Caco-2 (cell line): Measurements from ENCODE around the gene RPL23. TPM values are rescaled to one million over a fixed set of nuclear protein-coding genes. Genes with fewer than 3 reads are reported as not detected.

Experiments
- BruUV-seq: library from RNA; stranded (reverse); fragments of 400-500 nt; replicated peaks from 2 replicates; lab custom pipeline; 2021; lab: Mats Ljungman, UMichigan
- CTCF ChIA-PET: fragments of 300-600 bp; sonication (Branson Sonifier 250); formaldehyde crosslinking; loops from one replicate; lab custom pipeline; 2022; ENCODE audit warnings: antibody characterized with exemption; lab: Charles Lee
- POLR2A ChIA-PET: fragments of 300-600 bp; sonication (Branson Sonifier 250); formaldehyde crosslinking; loops from one replicate; lab custom pipeline; 2022; ENCODE audit warnings: antibody characterized with exemption; lab: Charles Lee
- DNase-seq, 2 experiments: peaks; one replicate each; pipeline versions ENCODE4 v3.0.0 to v3.0.0-alpha.2; 2020 to 2022
- H3K27me3 ChIP-seq: replicated peaks from 2 replicates; pipeline ENCODE4 v1.6.0; 2011; ENCODE audit warnings: low read length; ENCODE audit not compliant: control insufficient read depth, insufficient read depth
- H3K36me3 ChIP-seq: 2 replicates; pipeline ENCODE4 v1.5.1; 2011; ENCODE audit warnings: low read length; ENCODE audit not compliant: control insufficient read depth, insufficient read depth
- H3K4me1 ChIP-seq: fragments of 250-450 bp; sonication (Bioruptor Pico); 2 replicates; pipeline ENCODE4 v1.5.1; 2020; ENCODE audit warnings: mild to moderate bottlenecking
- H3K4me3 ChIP-seq: 2 replicates; pipeline ENCODE4 v1.5.1; 2011; ENCODE audit warnings: low read depth, mild to moderate bottlenecking, control low read depth, low read length
- H3K9me3 ChIP-seq: fragments of 250-450 bp; sonication (Bioruptor Pico); 2 replicates; pipeline ENCODE4 v1.5.1; 2020; ENCODE audit warnings: mild to moderate bottlenecking, moderate library complexity
- H3K27ac Mint-ChIP-seq: one replicate; pipeline ENCODE4 v1.8.0; 2022; ENCODE audit warnings: mixed read lengths; ENCODE audit not compliant: unreplicated experiment
- H3K27me3 Mint-ChIP-seq: one replicate; pipeline ENCODE4 v1.8.0; 2022; ENCODE audit warnings: mixed read lengths; ENCODE audit not compliant: insufficient read depth, unreplicated experiment
- H3K36me3 Mint-ChIP-seq: one replicate; pipeline ENCODE4 v1.8.0; 2022; ENCODE audit warnings: mild to moderate bottlenecking, mixed read lengths; ENCODE audit not compliant: insufficient read depth, unreplicated experiment
- H3K4me1 Mint-ChIP-seq: one replicate; pipeline ENCODE4 v1.8.0; 2022; ENCODE audit warnings: low read depth, mixed read lengths; ENCODE audit not compliant: unreplicated experiment
- H3K4me3 Mint-ChIP-seq: one replicate; pipeline ENCODE4 v1.8.0; 2022; ENCODE audit warnings: mild to moderate bottlenecking, moderate library complexity, mixed read lengths; ENCODE audit not compliant: unreplicated experiment
- H3K9me3 Mint-ChIP-seq: one replicate; pipeline ENCODE4 v1.8.0; 2022; ENCODE audit warnings: mixed read lengths; ENCODE audit not compliant: unreplicated experiment
- intact Hi-C: fragments of 100-400 bp; cut with micrococcal nuclease; formaldehyde crosslinking; loops from one replicate; pipeline ENCODE4 v1.10.0; 2022; ENCODE audit not compliant: unreplicated experiment
- total RNA-seq: library from RNA; stranded (reverse); gene quantifications from 2 replicates; pipeline ENCODE4 v1.2.3, GENCODE V29; 2022
- TF ChIP-seq, protein P1 (sequence below), 2 experiments: fragments of 200-600 bp in 1 of 2; IDR thresholded peaks; 1 replicate in 1 of 2; 2 replicates in 1 of 2; pipeline versions ENCODE4 v1.5.1 to v1.8.0; 2011 to 2022; ENCODE audit warnings: antibody characterized with exemption in 1 of 2, control low read depth in 1 of 2, inconsistent platforms in 1 of 2, low read depth in 1 of 2, low read length in 1 of 2, mild to moderate bottlenecking in 1 of 2, moderate library complexity in 1 of 2; ENCODE audit not compliant: insufficient read depth in 1 of 2, severe bottlenecking in 1 of 2, unreplicated experiment in 1 of 2

The RPL23 gene
- total RNA-seq, 1 experiment from 2014 or later, result 2,216 TPM

- Mint-ChIP-seq H3K9me3 (no peaks in the 10 kb centered on the region), H3K36me3 (peaks cover 35% of the 10 kb centered on the region), H3K4me1 (no peaks in the 10 kb centered on the region), H3K4me3 (peak within 1 kb of the TSS; percentile 98), H3K27ac (peak within 1 kb of the TSS; percentile 100), H3K27me3 (no peaks in the 10 kb centered on the region)
- H3K36me3 ChIP-seq, result no peaks in the 10 kb centered on the region
- peak within 1 kb of the TSS; percentile 86 for H3K4me3 ChIP-seq
- POLR2A ChIA-PET, result interaction anchor here (0.6 to 1.8 kb wide), 6 partner anchors 13 to 319 kb away, joined by 3 to 18 read pairs (median 3); partner anchors contain the start of genes PIP4K2B and RPL23
- intact Hi-C loops, result loop anchor here (1.0 kb wide), 2 partner anchors 25 to 28 kb away; partner anchors contain the start of gene RPL23
- no peaks in the 10 kb centered on the region for H3K27me3 ChIP-seq
- TSS peak; percentile 81 for BruUV-seq
- CTCF ChIA-PET, result interaction anchor here (0.6 to 1.2 kb wide), 4 partner anchors 28 to 413 kb away, joined by 3 to 5 read pairs (median 4); partner anchors contain the start of genes FBXO47 and RPL23
- TF ChIP-seq, protein P1, sequence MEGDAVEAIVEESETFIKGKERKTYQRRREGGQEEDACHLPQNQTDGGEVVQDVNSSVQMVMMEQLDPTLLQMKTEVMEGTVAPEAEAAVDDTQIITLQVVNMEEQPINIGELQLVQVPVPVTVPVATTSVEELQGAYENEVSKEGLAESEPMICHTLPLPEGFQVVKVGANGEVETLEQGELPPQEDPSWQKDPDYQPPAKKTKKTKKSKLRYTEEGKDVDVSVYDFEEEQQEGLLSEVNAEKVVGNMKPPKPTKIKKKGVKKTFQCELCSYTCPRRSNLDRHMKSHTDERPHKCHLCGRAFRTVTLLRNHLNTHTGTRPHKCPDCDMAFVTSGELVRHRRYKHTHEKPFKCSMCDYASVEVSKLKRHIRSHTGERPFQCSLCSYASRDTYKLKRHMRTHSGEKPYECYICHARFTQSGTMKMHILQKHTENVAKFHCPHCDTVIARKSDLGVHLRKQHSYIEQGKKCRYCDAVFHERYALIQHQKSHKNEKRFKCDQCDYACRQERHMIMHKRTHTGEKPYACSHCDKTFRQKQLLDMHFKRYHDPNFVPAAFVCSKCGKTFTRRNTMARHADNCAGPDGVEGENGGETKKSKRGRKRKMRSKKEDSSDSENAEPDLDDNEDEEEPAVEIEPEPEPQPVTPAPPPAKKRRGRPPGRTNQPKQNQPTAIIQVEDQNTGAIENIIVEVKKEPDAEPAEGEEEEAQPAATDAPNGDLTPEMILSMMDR (IDR thresholded peaks at IDR 0.05; ENCODE audit: insufficient read depth in 1 of 2, low read depth in 1 of 2, low read length in 1 of 2, severe bottlenecking in 1 of 2, unreplicated experiment in 1 of 2), result no peak
- no peaks in the 10 kb centered on the region for H3K9me3 ChIP-seq
- DNase-seq, result peak; percentile 97 to 98
- H3K4me1 ChIP-seq, result peaks cover 9% of the 10 kb centered on the region
Measured at GRCh38 chr17:38824899-38825761, 28.4 kb downstream of the RPL23 start, which contains the start of gene CWC25. Gene CWC25, minus strand, starts transcription at chr17:38825321. Its CDS starts 138 bp downstream, at chr17:38825183.

DNA sequence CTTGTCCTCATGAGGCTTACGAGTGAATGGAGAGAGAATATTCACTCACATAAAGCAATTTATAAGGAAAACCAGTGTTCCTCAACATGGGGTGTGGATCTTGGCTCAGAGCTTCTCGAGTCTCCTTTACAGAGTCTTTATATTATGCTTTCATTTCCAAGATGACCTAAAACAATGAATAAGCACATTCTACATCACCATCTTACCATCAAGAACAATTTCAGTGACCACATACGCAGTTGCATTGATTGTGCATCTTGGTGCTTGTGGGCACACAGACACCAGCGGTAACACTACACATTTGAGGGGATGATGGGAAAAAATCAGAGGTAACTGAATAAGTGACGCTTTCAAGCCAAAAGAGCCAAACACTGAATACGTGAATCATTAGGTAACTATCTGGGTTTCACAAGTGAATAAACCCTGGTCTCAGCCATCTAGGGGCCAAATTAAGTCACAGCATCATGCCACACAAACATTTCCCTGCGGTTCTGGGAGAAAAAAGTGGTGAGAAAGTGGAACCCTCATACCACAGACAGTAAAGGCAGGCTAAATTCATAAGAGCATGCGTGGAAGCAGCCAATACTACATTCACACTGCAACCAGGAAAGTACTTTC, 37.8 kb downstream of the RPL23 start:
- H3K27me3 ChIP-seq, result no peaks in the 10 kb centered on the region
- H3K36me3 Mint-ChIP-seq, result peaks cover 71% of the 10 kb centered on the region

DNA sequence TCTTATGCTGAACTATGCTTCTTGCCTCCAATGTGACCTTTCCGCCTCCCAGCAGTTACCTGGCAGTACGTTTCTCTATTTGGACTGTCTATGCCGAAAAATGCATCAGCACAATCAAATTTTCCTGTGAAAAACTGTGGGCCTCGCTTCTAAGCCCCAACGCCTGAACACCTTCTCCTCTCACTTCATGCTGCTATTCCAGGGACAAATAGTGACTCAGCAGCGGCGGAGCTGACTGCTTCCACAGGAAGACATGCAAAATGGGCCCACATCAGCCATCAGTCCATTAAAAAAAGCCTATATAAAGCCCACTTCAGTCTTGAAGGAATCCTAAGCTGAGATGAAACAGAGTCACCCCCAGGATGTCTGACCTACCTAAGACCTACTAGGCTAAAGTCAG, 43.7 kb downstream of the RPL23 start:
- H3K4me1 ChIP-seq, result no peaks in the 10 kb centered on the region
- ChIA-PET CTCF (no interaction called here), POLR2A (no interaction called here)
- Mint-ChIP-seq H3K27ac (no peak overlapping the region), H3K4me3 (no peak overlapping the region), H3K27me3 (no peaks in the 10 kb centered on the region), H3K4me1 (no peaks in the 10 kb centered on the region), H3K36me3 (peaks cover 83% of the 10 kb centered on the region), H3K9me3 (no peaks in the 10 kb centered on the region)
- no peak overlapping the region for H3K4me3 ChIP-seq
- intact Hi-C loops, result no loop called here
- no TSS peak for BruUV-seq
- H3K9me3 ChIP-seq, result no peaks in the 10 kb centered on the region
- no peaks in the 10 kb centered on the region for H3K27me3 ChIP-seq
- DNase-seq, result no peak
- H3K36me3 ChIP-seq, result peaks cover 3% of the 10 kb centered on the region; the same call in 1 of the 2 replicates
- TF ChIP-seq, protein P1 (IDR thresholded peaks at IDR 0.05; ENCODE audit: insufficient read depth in 1 of 2, low read depth in 1 of 2, low read length in 1 of 2, severe bottlenecking in 1 of 2, unreplicated experiment in 1 of 2), result no peak

More for the DNA sequence above, 37.8 kb downstream of the RPL23 start:
- H3K4me3 ChIP-seq, result no peak overlapping the region
- Mint-ChIP-seq H3K27me3 (no peaks in the 10 kb centered on the region), H3K9me3 (no peaks in the 10 kb centered on the region), H3K27ac (no peak overlapping the region), H3K4me3 (no peak overlapping the region), H3K4me1 (no peaks in the 10 kb centered on the region)
- intact Hi-C loops, result no loop called here
- DNase-seq, result no peak
- H3K36me3 ChIP-seq, result peaks cover 1% of the 10 kb centered on the region
- H3K9me3 ChIP-seq, result no peaks in the 10 kb centered on the region
- CTCF ChIA-PET, result no interaction called here
- no TSS peak for BruUV-seq
- TF ChIP-seq, protein P1 (IDR thresholded peaks at IDR 0.05; ENCODE audit: insufficient read depth in 1 of 2, low read depth in 1 of 2, low read length in 1 of 2, severe bottlenecking in 1 of 2, unreplicated experiment in 1 of 2), result peak in 1 of 2 experiments; percentile 2
- H3K4me1 ChIP-seq, result no peaks in the 10 kb centered on the region
- POLR2A ChIA-PET, result no interaction called here
